DMS114 treated with DMSO at 0.1 percent for 48 hours (cell line): ENCODE data around the gene NPPB.

Experiments
- DNase-seq: peaks from one replicate; lab custom pipeline; 2025; ENCODE audit not compliant: unreplicated experiment; lab: John Stamatoyannopoulos, UW

The NPPB gene

DNA sequence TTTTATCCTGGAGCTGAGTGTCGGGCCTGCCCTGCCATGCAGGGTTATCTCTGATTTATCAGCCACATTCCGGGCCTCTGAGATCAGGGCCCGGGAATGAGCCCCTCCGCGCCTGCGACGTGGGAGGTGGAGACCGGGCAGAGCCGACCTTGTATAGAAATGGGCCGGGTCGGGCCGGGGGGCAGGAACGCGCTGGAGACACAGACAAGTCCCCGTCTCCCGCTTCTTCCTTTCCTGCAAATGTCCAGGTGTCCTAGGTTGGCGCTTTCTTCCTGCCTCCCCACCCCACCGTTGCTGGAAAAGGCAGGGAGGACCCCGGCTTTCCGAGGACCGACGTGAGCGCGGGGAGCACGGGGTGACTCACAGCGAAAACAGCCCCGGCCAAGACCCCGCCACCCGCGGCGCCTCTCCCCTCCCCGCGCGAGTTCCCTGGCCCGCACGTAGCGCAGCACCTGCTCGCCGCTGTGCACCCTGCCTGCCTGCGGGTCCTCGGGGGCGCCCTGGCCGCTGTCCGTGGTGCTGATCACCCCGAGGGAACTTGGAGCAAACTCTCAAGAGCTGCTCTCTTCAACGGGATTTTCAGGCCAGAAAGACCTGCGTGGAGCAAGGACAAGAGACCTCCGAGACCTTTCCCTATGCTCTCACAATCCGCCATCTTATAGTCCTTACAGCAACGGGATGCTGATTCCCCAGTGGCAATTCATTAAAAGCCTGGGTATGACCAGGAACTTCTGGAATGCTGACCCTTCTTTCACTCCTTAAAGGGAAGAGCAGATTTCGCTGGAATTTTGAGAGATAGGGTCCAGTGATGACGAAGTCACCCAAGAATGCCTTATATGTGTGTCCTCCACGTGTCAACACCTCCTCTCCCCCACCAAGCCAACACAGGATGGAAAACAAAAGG, 475 bp upstream of the NPPB start:
- DNase-seq, result no peak

DNA sequence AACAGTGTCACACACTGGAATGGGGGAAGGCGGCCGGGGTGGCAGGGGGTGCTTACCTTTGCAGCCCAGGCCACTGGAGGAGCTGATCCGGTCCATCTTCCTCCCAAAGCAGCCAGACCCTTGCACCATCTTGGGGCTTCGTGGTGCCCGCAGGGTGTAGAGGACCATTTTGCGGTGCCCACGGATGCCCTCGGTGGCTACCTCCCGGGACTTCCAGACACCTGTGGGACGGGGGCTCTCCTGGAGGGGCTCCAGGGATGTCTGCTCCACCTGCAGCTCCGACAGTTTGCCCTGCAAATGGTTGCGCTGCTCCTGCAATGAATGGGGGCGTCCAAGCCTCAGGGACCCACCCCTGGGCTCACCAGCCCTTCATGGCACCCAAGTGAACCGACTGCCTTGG, 587 bp downstream of the NPPB start:
- no peak for DNase-seq

- no peak for DNase-seq
Observed at GRCh38 chr1:11857164-11857851, 1.4 kb downstream of the NPPB start.

DNA sequence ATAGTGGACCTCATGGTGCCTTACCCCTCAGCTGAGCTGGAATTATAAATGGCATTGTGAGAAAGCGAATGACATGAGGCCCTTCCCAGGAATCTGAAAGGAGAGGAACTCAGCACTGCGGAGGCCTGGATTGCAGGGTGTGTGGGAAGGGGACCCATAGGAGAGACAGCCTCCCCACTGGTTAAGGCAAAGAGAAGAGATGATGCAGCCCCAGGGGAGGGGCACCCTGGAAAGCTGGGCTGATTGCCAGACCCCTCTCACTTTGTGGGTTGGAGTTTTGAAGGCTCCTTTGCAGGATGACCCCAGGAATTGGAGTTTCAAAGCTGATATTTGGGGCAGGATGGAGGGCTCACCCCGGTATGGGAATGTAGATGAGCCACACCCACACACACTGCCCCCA, 2.0 kb downstream of the NPPB start:
- no peak for DNase-seq

GRCh38 chr1:11855430-11855829, 3.3 kb downstream of the NPPB start:
- DNase-seq, result no peak

GRCh38 chr1:11854519-11854918, 4.2 kb downstream of the NPPB start:
- no peak for DNase-seq

DNA sequence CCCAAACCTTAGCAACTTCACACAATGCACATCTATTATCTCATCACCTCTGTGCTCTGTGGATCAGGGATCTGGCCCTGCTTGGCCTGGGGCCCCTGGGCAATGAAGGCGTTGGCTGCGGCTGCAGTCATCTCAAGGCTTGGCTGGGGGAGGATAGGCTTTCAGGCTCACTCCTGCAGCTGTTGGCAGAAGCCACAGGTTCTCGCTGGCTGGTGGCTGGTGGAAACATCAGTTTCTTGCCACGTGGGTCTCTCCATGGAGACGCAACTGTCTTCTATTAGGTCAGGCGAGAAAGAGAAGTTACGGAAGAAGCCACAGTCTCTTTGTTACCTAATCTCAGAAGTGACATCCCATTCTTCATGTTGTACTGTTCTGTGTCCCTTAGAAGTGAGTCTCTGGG, 7.6 kb downstream of the NPPB start:
- no peak for DNase-seq

GRCh38 chr1:11850156-11850555, 8.6 kb downstream of the NPPB start:
- DNase-seq, result no peak

DNA sequence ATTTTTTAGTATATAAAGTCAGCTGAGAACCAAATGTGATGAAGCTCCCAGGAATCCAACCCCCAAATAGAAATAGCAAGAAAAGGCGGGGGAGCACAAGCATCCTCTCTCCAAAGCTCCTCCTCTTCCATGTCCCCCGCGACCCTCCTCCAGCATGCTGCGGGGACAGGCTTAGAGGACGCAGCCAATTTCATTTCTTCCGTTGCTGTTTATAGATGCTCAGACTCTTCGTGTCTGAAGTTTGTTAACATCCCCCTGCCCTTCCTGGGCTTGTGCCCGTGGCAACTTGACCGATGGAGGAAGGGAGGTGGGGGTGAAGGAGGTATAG, 10.4 kb downstream of the NPPB start:
- DNase-seq, result no peak

DNA sequence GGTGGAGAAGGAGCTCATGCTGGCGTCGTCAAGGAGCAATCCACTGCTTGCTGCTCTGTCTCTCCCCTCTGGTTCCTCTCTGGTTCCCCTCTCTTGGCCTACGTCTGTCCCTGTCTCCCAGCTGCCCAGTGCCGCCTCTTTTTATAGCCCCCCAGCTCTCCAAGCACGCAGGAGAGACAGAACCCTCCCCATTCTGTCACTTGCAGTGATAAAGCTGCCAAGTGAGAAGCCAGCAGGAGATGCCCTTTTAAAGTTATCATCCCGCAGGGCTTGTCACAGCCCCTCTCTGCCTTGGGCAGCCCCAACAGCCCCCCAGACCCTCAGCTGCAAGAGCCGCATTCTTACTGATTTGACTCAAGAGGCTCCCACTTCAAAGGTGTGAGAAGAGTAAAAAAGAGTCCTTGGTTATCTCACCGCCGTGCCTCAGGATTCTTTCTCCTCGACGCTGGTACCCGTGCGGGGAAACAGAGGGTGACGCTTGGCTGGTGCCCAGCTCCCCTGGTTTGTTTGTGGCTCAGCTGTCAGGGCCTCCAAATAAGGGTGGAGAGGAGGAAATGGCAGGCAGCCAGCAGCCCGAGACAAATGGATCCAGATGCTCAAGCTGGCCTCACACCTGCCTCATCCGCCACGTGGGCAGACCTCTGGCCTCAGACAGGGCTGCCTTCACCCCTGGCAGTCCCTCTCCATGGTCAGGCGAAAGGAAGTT, 10.9 kb downstream of the NPPB start, which contains the start of gene NPPA:
NPPA (minus strand) TSS at position 117 of the 706 bp plus-strand sequence; CDS start at position 18, 99 bp downstream.
- DNase-seq, result no peak

GRCh38 chr1:11845641-11846335, 13.0 kb downstream of the NPPB start:
- DNase-seq, result no peak

GRCh38 chr1:11842154-11843041, 16.3 kb downstream of the NPPB start:
- DNase-seq, result no peak

DNA sequence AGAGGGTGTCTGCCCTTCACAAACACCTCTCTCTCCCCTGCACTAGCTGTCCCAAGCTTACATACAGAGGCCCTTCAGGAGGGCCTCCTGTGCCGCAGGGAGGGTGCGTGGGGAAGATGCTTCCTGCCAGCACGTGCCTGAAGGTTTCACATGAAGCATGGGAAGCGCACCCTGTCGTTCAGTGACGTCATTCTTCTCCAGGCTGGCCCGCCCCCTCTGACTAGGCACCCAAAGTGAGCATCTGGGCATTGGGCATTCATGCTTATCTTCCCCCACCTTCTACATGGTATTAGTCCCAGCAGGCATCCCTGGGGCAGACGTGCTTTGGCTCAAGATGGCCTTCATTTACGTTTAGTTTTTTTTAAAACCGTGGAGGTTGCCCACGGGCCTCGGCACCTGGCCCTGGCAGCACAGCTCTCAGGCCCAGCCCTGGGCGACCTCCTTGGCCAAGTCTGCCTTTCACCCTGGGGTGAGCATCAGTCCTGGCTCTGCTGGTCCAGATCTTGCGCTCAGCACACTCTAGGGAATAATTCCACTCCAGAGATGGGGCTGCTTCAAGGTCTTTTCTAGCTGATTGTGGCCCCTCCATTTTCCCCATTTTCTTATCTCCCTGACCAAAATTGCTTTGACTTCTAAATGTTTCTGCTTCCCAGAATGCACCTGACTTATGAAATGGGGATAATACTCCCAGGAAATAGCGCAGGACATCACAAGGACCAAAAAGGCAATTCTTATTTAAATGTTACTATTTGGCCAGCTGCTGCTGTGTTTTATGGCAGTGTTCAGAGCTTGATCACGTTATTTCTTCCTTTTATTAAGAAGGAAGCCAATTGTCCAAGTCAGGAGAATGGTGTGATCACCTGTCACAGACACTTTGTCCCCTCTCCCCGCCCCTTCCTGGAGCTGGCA, 17.2 kb downstream of the NPPB start:
- no peak for DNase-seq

DNA sequence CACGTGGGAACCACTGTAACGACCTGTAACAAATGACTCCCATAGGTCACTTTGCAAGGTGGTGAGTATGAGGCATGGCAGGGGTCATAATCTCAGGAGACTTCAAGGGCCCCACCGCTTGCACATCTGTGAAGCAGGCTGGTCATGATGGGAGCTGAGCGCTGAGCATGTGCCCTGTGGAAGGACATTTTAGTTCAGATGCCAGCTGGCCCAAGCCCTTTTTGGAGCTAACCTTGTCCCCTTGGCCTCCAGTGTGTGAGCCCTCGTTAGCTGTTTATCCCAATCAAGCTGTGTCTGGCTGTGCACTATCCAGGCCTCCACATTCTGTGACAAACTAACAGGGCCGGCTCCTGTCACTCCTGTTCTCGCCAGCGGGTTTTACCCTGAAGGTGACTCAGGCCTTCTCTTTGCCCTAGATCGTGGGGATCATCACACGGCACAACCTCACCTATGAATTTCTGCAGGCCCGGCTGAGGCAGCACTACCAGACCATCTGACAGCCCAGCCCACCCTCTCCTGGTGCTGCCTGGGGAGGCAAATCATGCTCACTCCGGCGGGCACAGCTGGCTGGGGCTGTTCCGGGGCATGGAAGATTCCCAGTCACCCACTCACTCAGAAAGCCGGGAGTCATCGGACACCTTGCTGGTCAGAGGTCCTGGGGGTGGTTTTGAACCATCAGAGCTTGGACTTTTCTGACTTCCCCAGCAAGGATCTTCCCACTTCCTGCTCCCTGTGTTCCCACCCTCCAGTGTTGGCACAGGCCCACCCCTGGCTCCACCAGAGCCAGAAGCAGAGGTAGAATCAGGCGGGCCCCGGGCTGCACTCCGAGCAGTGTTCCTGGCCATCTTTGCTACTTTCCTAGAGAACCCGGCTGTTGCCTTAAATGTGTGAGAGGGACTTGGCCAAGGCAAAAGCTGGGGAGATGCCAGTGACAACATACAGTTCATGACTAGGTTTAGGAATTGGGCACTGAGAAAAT, 18.7 kb downstream of the NPPB start:
- DNase-seq, result no peak

DNA sequence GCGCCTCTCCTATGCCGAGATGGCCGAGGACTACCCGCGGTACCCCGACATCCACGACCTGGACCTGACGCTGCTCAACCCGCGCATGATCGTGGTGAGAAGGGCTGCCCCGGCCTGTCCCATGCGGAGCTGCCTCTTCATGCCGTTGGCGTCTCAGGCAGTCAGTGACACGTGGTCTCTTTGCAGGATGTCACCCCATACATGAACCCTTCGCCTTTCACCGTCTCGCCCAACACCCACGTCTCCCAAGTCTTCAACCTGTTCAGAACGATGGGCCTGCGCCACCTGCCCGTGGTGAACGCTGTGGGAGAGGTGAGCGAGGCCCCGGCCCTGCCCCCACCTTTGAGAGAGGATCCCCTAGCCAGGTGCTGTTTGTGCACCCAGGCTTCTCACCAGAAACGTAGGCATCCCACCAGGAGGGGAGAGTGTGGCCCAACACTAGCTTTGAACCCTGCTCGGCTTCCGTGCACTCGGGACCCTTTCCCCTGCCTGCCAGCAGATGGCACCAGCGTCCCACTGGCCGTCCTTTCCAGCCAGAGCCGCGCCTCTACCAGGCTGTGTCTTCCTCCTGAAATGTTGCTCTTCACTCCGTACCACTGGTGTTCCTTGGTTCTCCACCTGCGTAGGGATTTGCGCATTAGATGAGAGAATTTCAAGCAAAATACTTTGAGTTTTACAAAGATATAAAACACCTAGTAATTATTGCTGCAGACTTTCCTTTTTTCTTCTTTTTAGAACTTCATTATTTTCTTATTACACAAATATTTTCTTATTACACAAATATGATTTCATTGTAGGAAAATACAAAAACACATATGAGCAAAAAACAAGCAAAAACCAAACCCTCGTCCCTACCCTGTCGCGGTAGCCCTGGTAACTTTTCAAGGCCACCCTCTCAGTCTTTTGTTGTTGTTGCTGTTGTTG, 20.1 kb downstream of the NPPB start:
- DNase-seq, result peak; percentile 28

DNA sequence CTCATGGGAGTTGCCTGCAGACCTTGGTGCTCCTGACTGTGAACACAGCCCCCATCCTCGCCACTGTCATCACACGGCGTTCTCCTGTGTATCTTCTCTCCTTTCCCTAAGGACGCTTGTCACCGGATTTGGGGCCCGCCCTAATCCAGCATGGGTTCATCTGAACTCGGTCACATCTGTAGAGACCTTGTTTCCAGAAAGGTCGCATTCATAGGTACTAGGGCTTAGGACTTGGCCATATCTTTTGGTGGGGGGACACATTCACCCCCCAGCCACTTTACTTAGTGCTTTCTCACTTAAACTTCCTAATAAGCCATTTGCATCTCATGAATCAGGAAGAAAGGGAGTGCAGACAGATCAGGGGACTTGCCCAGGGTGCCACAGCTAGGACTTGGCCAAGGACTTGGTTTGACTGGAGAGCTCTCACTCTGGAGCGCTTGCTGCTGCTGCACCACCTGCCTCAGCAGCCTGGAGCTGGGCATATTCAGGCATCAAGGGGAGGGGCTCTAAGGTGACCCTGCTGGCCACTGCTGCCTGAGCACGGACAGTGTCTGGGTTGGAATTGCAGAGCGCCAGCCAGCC, 20.9 kb downstream of the NPPB start:
- DNase-seq, result no peak
